CD4-positive, CD25-positive, alpha-beta regulatory T cell (primary cell): ENCODE results near the gene CEP44. TPM values are rescaled to one million over a fixed set of nuclear protein-coding genes. Genes with fewer than 3 reads are reported as not detected.
A peak's percentile ranks its signal among the peaks of the same experiment; 100 is the strongest.

ENCODE experiments used
- ATAC-seq, 2 donors: fragments of 150-1000 bp; cut with Tn5 transposase; one replicate each; pipeline ENCODE4 v1.10.0; 2021; ENCODE audit warnings: low read depth in 2 of 2, moderate number of reproducible peaks in 2 of 2, moderate library complexity in 1 of 2
- DNase-seq, 3 donors: peaks; one replicate each; pipeline versions ENCODE4 v3.0.0 to v3.0.0-alpha.2; 2012 to 2022; ENCODE audit warnings: mixed read lengths in 1 of 3
- H3K27ac ChIP-seq: one replicate; pipeline ENCODE4 v1.7.0; 2013; ENCODE audit warnings: mild to moderate bottlenecking, low read length; ENCODE audit not compliant: insufficient read depth, poor library complexity, severe bottlenecking
- H3K27me3 ChIP-seq: one replicate; pipeline ENCODE4 v1.7.0; 2013; ENCODE audit warnings: low read length; ENCODE audit not compliant: control insufficient read depth, insufficient read depth
- H3K36me3 ChIP-seq: one replicate; pipeline ENCODE4 v1.7.0; 2013; ENCODE audit warnings: mild to moderate bottlenecking, low read length, moderate library complexity; ENCODE audit not compliant: control insufficient read depth, insufficient read depth
- H3K4me1 ChIP-seq: 2 replicates; pipeline ENCODE4 v1.7.0; 2013; ENCODE audit warnings: mild to moderate bottlenecking, low read length; ENCODE audit not compliant: insufficient read depth, control insufficient read depth, poor library complexity, severe bottlenecking
- H3K4me3 ChIP-seq: one replicate; pipeline ENCODE4 v1.7.0; 2013; ENCODE audit warnings: low read depth, mild to moderate bottlenecking, low read length, moderate library complexity
- H3K9me3 ChIP-seq, 2 experiments: 1 replicate in 1 of 2; 2 replicates in 1 of 2; pipeline ENCODE4 v1.7.0; 2013; ENCODE audit warnings: low read length in 2 of 2, mild to moderate bottlenecking in 1 of 2, moderate library complexity in 1 of 2; ENCODE audit not compliant: control insufficient read depth in 2 of 2
- H3K27ac Mint-ChIP-seq, 3 donors: one replicate each; pipeline ENCODE4 v1.8.0; 2020 to 2022; ENCODE audit warnings: mild to moderate bottlenecking in 3 of 3, mixed read lengths in 3 of 3, moderate library complexity in 2 of 3
- H3K27me3 Mint-ChIP-seq: one replicate; pipeline ENCODE4 v1.8.0; 2022; ENCODE audit warnings: mild to moderate bottlenecking, mixed read lengths
- H3K36me3 Mint-ChIP-seq: one replicate; pipeline ENCODE4 v1.8.0; 2020; ENCODE audit warnings: mixed read lengths
- H3K4me1 Mint-ChIP-seq, 4 donors: one replicate each; pipeline ENCODE4 v1.8.0; 2020 to 2022; ENCODE audit warnings: mixed read lengths in 4 of 4, mild to moderate bottlenecking in 1 of 4
- H3K4me3 Mint-ChIP-seq, 4 donors: one replicate each; pipeline ENCODE4 v1.8.0; 2020 to 2022; ENCODE audit warnings: mild to moderate bottlenecking in 4 of 4, mixed read lengths in 4 of 4, moderate library complexity in 3 of 4
- H3K9me3 Mint-ChIP-seq, 7 donors: one replicate each; pipeline ENCODE4 v1.8.0; 2020 to 2022; ENCODE audit warnings: mixed read lengths in 7 of 7, mild to moderate bottlenecking in 3 of 7, moderate library complexity in 2 of 7
- polyA plus RNA-seq, 4 donors: library from polyadenylated mRNA; unstranded; fragments of 300-500 nt; fragmentation: Illumina TruSeq; gene quantifications; one replicate each; pipeline ENCODE4 v1.2.3, GENCODE V29; 2021
- total RNA-seq: library from RNA; stranded (reverse); gene quantifications from one replicate; pipeline ENCODE4 v1.2.3, GENCODE V29; 2022

CEP44 gene
- total and polyA plus RNA-seq, 5 donors from 2014 or later = 8.8 to 32.2 (median 15.1) TPM

DNA sequence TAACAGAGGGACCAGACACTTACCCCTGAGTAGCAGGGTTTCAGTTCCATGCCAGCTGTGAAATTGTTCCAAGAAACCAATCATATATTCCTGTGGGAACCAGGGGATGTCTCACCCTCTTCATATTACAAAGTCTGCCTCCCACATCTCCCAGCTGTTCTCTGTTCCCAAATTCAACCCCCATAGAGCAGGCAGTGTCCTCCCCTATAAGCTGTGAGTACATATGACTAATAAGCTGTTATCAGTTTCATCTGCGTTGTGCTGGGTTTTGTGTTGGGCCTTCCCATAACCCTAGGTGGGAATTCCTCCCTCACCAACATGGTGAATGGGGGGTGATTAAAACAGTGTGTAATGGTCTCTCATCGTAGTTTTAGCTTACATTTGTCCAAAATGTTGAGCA, 41.0 kb downstream of the CEP44 start:
- Histone ChIP-seq H3K27me3 (no peaks in the 10 kb centered on the region), H3K36me3 (no peaks in the 10 kb centered on the region), H3K4me1 (no peaks in the 10 kb centered on the region), H3K4me3 (no peak overlapping the region), H3K27ac (no peak overlapping the region), H3K9me3 (no peaks in the 10 kb centered on the region)
- no peak for DNase-seq
- Mint-ChIP-seq H3K4me1 (no peaks in the 10 kb centered on the region), H3K4me3 (no peak overlapping the region), H3K27me3 (no peaks in the 10 kb centered on the region), H3K9me3 (no peaks in the 10 kb centered on the region), H3K27ac (no peak overlapping the region), H3K36me3 (no peaks in the 10 kb centered on the region)
- no peak for ATAC-seq

- no peaks in the 10 kb centered on the region for H3K9me3 Mint-ChIP-seq
- no peaks in the 10 kb centered on the region for H3K36me3 ChIP-seq
- no peak overlapping the region for H3K27ac ChIP-seq
- H3K27me3 ChIP-seq = no peaks in the 10 kb centered on the region
- H3K36me3 Mint-ChIP-seq = no peaks in the 10 kb centered on the region
- no peak for ATAC-seq
- H3K27me3 Mint-ChIP-seq = no peaks in the 10 kb centered on the region
- no peaks in the 10 kb centered on the region for H3K4me1 ChIP-seq
- no peaks in the 10 kb centered on the region for H3K9me3 ChIP-seq
- no peak for DNase-seq
- H3K4me3 ChIP-seq = no peak overlapping the region
- H3K4me3 Mint-ChIP-seq = no peak overlapping the region
- no peaks in the 10 kb centered on the region for H3K4me1 Mint-ChIP-seq
- H3K27ac Mint-ChIP-seq = no peak overlapping the region
Observed at GRCh38 chr4:174332741-174333493, 49.2 kb downstream of the CEP44 start.

GRCh38 chr4:174334628-174335027, 50.9 kb downstream of the CEP44 start:
- Histone ChIP-seq H3K4me1 (no peaks in the 10 kb centered on the region), H3K4me3 (no peak overlapping the region), H3K36me3 (no peaks in the 10 kb centered on the region), H3K9me3 (no peaks in the 10 kb centered on the region), H3K27ac (no peak overlapping the region), H3K27me3 (no peaks in the 10 kb centered on the region)
- Mint-ChIP-seq H3K9me3 (no peaks in the 10 kb centered on the region), H3K4me1 (no peaks in the 10 kb centered on the region), H3K27ac (no peak overlapping the region), H3K4me3 (no peak overlapping the region), H3K27me3 (no peaks in the 10 kb centered on the region), H3K36me3 (no peaks in the 10 kb centered on the region)
- DNase-seq = no peak
- no peak for ATAC-seq

DNA sequence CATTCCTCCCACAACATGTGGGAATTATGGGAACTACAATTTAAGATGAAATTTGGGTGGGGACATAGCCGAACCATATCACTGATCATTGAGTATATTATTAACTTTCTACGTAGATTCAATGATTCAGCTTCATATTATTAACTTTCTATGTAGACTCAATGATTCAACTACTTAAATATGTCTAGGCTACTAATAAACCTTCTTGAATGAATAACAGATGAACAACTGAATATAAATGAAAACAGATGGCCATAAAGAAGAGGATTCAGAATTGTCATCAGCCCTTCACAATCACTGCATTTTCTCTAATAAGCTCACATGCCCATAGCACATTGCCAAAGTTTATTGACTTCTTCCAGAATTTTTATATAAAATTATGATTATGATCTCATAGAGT, 57.0 kb downstream of the CEP44 start:
- H3K4me3 Mint-ChIP-seq = no peak overlapping the region
- Histone ChIP-seq H3K4me3 (no peak overlapping the region), H3K9me3 (no peaks in the 10 kb centered on the region), H3K36me3 (no peaks in the 10 kb centered on the region), H3K27me3 (no peaks in the 10 kb centered on the region), H3K4me1 (no peaks in the 10 kb centered on the region), H3K27ac (no peak overlapping the region)
- H3K9me3 Mint-ChIP-seq = peaks cover 0 to 2% (median 0%) of the 10 kb centered on the region in 7 donors
- H3K36me3 Mint-ChIP-seq = no peaks in the 10 kb centered on the region
- peaks cover 17% of the 10 kb centered on the region for H3K27me3 Mint-ChIP-seq
- ATAC-seq (no peak), DNase-seq (no peak)
- no peaks in the 10 kb centered on the region for H3K4me1 Mint-ChIP-seq
- no peak overlapping the region for H3K27ac Mint-ChIP-seq

GRCh38 chr4:174349156-174349555, 65.4 kb downstream of the CEP44 start:
- no peak for ATAC-seq
- Histone ChIP-seq H3K4me3 (no peak overlapping the region), H3K27ac (no peak overlapping the region), H3K4me1 (no peaks in the 10 kb centered on the region), H3K27me3 (peaks cover 8% of the 10 kb centered on the region), H3K9me3 (no peaks in the 10 kb centered on the region), H3K36me3 (no peaks in the 10 kb centered on the region)
- no peak for DNase-seq
- no peak overlapping the region for H3K4me3 Mint-ChIP-seq
- no peaks in the 10 kb centered on the region for H3K4me1 Mint-ChIP-seq
- peaks cover 3% of the 10 kb centered on the region for H3K36me3 Mint-ChIP-seq
- peaks cover 37% of the 10 kb centered on the region for H3K27me3 Mint-ChIP-seq
- no peak overlapping the region for H3K27ac Mint-ChIP-seq
- H3K9me3 Mint-ChIP-seq = peaks cover 0 to 14% (median 5%) of the 10 kb centered on the region in 7 donors

- ATAC-seq = no peak
- Mint-ChIP-seq H3K27ac (peak overlapping the region in 1 of 3 donors; percentile 81), H3K27me3 (peaks cover 42% of the 10 kb centered on the region)
Observed at GRCh38 chr4:174352061-174352819, 68.5 kb downstream of the CEP44 start.

DNA sequence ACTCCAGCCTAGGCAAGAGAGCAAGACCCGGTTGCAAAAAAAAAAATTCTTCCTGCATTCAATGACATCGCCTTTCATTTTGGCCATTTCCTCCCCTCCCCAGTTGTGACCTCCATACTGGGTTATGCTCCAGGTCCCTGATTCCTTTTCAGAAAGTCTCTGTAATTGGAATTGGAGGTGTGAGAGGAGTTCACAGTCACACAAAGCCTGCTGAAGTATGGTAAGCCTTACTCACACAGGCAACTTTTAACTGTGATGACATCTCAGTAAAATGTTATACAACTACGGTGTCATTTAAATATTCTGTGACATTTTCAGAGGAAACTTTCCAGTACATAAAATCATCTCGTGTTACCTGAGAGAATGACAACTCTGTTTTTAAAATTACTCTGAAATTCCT, 73.6 kb downstream of the CEP44 start:
- Histone ChIP-seq H3K9me3 (no peaks in the 10 kb centered on the region), H3K4me1 (no peaks in the 10 kb centered on the region), H3K4me3 (no peak overlapping the region), H3K27me3 (peaks cover 5% of the 10 kb centered on the region), H3K27ac (no peak overlapping the region), H3K36me3 (no peaks in the 10 kb centered on the region)
- Mint-ChIP-seq H3K36me3 (no peaks in the 10 kb centered on the region), H3K4me3 (no peak overlapping the region), H3K4me1 (peaks cover 3 to 15% (median 9%) of the 10 kb centered on the region in 4 donors), H3K27me3 (peaks cover 34% of the 10 kb centered on the region), H3K9me3 (peaks cover 0 to 3% (median 0%) of the 10 kb centered on the region in 7 donors), H3K27ac (no peak overlapping the region)
- DNase-seq (no peak), ATAC-seq (no peak)

More at GRCh38 chr4:174352061-174352819, 68.5 kb downstream of the CEP44 start:
- Histone ChIP-seq H3K27me3 (peaks cover 8% of the 10 kb centered on the region), H3K4me3 (no peak overlapping the region), H3K27ac (no peak overlapping the region), H3K36me3 (no peaks in the 10 kb centered on the region), H3K9me3 (no peaks in the 10 kb centered on the region), H3K4me1 (no peaks in the 10 kb centered on the region)
- H3K36me3 Mint-ChIP-seq = peaks cover 3% of the 10 kb centered on the region
- no peaks in the 10 kb centered on the region for H3K4me1 Mint-ChIP-seq
- H3K9me3 Mint-ChIP-seq = peaks cover 0 to 14% (median 4%) of the 10 kb centered on the region in 7 donors
- no peak overlapping the region for H3K4me3 Mint-ChIP-seq
- no peak for DNase-seq
